ENCODE data around the gene PUDP. TPM values are rescaled to one million over a fixed set of nuclear protein-coding genes. Genes with fewer than 3 reads are reported as not detected.

The PUDP gene
- total and polyA plus RNA-seq, 12 donors: 4.3 to 29.3 (median 14.5) TPM

DNA sequence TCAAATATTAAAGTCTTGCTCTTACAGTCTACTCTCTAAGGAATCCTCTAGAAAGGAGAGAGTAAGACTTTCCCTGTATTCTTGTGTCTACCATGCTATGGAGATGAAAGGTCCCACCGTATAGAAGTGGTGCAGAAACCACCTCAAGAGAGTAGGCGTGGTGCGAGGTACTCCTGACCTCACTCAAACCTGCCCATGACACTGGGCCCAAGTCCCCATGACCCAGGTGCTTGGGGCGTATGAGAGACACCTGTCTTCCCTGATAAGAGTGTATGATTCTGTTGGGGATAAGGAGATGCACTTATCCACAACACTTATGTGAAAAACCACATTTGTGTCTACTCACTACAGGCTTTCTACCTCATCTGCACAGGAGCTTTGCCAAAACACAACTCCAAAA lies 55.4 kb downstream of the PUDP start:
- no peaks in the 10 kb centered on the region for H3K36me3 ChIP-seq (replicated peaks in 1 of 2)
- no peak for DNase-seq
- H3K4me1 ChIP-seq (replicated peaks in 1 of 2): peaks cover 0 to 4% of the 10 kb centered on the region in 2 donors
- 81 to 100% (median 98%) methylated on average over 1 to 4 of the region's 4 CpGs for WGBS, 4 donors
- intact Hi-C loops (cut with DNase I): no loop called here
- H3K27ac ChIP-seq: no peak overlapping the region
- no peaks in the 10 kb centered on the region for H3K27me3 ChIP-seq
- TF ChIP-seq, protein P1, sequence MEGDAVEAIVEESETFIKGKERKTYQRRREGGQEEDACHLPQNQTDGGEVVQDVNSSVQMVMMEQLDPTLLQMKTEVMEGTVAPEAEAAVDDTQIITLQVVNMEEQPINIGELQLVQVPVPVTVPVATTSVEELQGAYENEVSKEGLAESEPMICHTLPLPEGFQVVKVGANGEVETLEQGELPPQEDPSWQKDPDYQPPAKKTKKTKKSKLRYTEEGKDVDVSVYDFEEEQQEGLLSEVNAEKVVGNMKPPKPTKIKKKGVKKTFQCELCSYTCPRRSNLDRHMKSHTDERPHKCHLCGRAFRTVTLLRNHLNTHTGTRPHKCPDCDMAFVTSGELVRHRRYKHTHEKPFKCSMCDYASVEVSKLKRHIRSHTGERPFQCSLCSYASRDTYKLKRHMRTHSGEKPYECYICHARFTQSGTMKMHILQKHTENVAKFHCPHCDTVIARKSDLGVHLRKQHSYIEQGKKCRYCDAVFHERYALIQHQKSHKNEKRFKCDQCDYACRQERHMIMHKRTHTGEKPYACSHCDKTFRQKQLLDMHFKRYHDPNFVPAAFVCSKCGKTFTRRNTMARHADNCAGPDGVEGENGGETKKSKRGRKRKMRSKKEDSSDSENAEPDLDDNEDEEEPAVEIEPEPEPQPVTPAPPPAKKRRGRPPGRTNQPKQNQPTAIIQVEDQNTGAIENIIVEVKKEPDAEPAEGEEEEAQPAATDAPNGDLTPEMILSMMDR (IDR thresholded peaks at IDR 0.05): no peak
- no peak for TF ChIP-seq POLR2A (IDR thresholded peaks at IDR 0.05)
- no peaks in the 10 kb centered on the region for H3K9me3 ChIP-seq (replicated peaks in 1 of 3)
- no peak overlapping the region for H3K4me3 ChIP-seq

DNA sequence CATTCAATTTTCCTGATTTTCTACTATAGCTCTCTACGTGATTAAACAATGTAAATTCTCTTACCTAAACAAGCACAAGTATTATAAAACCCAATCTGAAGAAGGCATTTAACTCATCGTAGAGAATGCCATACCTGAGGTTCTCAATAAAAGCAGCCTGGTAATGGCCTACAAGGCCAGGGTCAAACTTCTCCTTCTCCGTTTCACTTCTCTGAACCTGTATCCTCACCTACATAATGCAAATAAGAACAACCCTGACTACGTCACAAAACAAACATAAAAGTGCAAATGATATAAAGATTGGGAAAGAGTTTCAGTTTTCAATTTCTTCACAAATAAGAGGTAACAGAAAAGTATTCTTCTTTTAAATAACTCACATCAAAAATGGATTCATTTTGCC lies 56.0 kb downstream of the PUDP start:
- TF ChIP-seq POLR2A (IDR thresholded peaks at IDR 0.05): no peak
- TF ChIP-seq, protein P1 (IDR thresholded peaks at IDR 0.05): no peak
- Histone ChIP-seq H3K27ac (no peak overlapping the region), H3K4me1 (replicated peaks in 1 of 2) (peaks cover 0 to 4% of the 10 kb centered on the region in 2 donors), H3K9me3 (replicated peaks in 1 of 3) (no peaks in the 10 kb centered on the region), H3K27me3 (no peaks in the 10 kb centered on the region), H3K36me3 (replicated peaks in 1 of 2) (no peaks in the 10 kb centered on the region), H3K4me3 (no peak overlapping the region)
- no peak for DNase-seq
- intact Hi-C loops (cut with DNase I): no loop called here
- 94 to 96% (median 95%) methylated on average over 4 of the region's 4 CpGs for WGBS, 4 donors

- intact Hi-C loops (cut with DNase I): no loop called here
- no peak for DNase-seq
- 62 to 92% (median 81%) methylated on average over 1 to 4 of the region's 4 CpGs for WGBS, 4 donors
- Histone ChIP-seq H3K27me3 (no peaks in the 10 kb centered on the region), H3K4me1 (replicated peaks in 1 of 2) (peaks cover 0 to 4% of the 10 kb centered on the region in 2 donors), H3K9me3 (replicated peaks in 1 of 3) (no peaks in the 10 kb centered on the region), H3K36me3 (replicated peaks in 1 of 2) (no peaks in the 10 kb centered on the region), H3K4me3 (no peak overlapping the region), H3K27ac (no peak overlapping the region)
- TF ChIP-seq POLR2A (IDR thresholded peaks at IDR 0.05): no peak
- TF ChIP-seq, protein P1 (IDR thresholded peaks at IDR 0.05): no peak
These were observed 57.3 kb downstream of the PUDP start for GRCh38 chrX:7090641-7091040.

DNA sequence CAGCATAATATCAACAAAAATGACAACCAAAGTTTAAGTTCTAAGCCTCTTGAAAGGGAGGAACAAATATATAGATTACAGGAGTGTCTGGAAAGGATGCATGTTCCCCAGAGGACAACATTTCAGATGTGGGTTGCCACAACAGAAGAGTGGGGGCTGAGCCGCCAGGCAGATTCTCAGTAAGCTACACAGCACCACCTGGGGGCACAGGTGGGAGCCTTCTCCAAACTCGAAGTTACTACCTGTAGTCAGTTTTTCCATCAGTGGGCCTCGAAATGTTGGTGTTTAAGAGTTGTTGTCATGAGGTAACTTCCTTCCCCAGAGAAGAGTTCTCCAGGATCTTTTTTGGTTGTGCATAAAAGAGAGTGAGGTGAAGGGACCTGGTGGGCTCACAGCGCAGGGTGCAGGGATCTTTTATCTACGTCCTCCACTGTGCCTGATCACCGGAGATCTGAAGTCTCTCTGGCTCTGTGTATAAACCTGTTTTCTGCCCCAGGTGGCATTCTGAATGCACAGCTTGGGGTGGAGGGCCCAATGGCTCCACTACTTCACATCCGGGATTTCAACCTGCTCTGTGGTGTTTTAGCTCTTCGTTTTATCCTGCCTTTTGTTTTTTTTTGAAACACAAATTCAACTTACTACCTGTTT lies 58.9 kb downstream of the PUDP start:
- no peak overlapping the region for H3K4me3 ChIP-seq

More for the DNA sequence above, 58.9 kb downstream of the PUDP start:
- H3K9me3 ChIP-seq (replicated peaks in 1 of 3): no peaks in the 10 kb centered on the region
- intact Hi-C loops (cut with DNase I): no loop called here
- no peak for DNase-seq
- H3K4me1 ChIP-seq (replicated peaks in 1 of 2): peaks cover 0 to 4% of the 10 kb centered on the region in 2 donors
- 86 to 93% (median 91%) methylated on average over 3 to 8 of the region's 8 CpGs for WGBS, 4 donors
- H3K36me3 ChIP-seq (replicated peaks in 1 of 2): no peaks in the 10 kb centered on the region
- H3K27ac ChIP-seq: no peak overlapping the region
- TF ChIP-seq, protein P1 (IDR thresholded peaks at IDR 0.05): no peak
- TF ChIP-seq POLR2A (IDR thresholded peaks at IDR 0.05): no peak
- H3K27me3 ChIP-seq: no peaks in the 10 kb centered on the region

Measured in adrenal gland (tissue), 12 donors.